CD4-positive, alpha-beta T cell treated with Interleukin-10 for 1 hour (primary cell): ENCODE results near the gene PHOSPHO2.

Experiments
- DNase-seq: peaks from one replicate; pipeline ENCODE4 v3.0.0-alpha.2; 2020

PHOSPHO2 gene

GRCh38 chr2:169718930-169719504 lies 24.7 kb downstream of the PHOSPHO2 start:
- no peak for DNase-seq

- DNase-seq: no peak
These were observed 26.7 kb downstream of the PHOSPHO2 start for GRCh38 chr2:169721016-169721415.

GRCh38 chr2:169727065-169727464 lies 32.8 kb downstream of the PHOSPHO2 start:
- DNase-seq: no peak

DNA sequence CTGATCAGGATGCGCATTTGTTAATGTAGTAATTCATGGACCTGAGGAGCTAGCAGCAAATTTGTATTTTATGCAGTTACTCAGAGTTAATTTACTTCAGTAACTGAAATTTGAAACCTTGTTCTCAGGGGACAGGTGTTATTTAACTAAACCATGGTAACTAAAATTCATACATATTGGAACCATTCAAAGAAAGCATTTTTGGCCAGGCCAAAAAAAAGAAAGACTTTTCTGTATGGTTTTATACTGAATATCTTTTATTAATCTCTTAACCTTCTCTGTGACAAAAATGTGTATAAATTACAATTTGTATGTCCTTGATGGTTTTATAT lies 35.0 kb downstream of the PHOSPHO2 start:
- no peak for DNase-seq

DNA sequence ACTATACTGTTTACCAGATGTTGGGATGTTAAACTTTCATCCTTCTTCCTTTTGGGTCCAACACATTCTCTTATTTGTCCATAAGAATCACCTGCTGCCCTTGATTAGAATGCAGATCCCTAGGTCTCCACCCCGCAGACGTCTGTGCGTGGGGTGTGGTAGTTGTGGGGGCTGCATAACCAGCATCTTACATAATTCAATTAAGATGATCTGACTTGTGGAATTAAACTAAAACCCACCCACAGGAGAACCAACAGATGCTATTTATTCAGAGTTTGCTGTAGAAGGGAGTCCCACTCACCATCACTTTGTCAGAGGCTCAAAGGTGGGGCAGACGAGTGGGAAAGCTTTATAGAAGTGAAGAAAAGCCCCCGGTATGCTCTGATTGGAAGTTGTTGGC lies 37.8 kb downstream of the PHOSPHO2 start:
- DNase-seq: no peak

- no peak for DNase-seq
These were observed 38.5 kb downstream of the PHOSPHO2 start for GRCh38 chr2:169732583-169733358.

DNA sequence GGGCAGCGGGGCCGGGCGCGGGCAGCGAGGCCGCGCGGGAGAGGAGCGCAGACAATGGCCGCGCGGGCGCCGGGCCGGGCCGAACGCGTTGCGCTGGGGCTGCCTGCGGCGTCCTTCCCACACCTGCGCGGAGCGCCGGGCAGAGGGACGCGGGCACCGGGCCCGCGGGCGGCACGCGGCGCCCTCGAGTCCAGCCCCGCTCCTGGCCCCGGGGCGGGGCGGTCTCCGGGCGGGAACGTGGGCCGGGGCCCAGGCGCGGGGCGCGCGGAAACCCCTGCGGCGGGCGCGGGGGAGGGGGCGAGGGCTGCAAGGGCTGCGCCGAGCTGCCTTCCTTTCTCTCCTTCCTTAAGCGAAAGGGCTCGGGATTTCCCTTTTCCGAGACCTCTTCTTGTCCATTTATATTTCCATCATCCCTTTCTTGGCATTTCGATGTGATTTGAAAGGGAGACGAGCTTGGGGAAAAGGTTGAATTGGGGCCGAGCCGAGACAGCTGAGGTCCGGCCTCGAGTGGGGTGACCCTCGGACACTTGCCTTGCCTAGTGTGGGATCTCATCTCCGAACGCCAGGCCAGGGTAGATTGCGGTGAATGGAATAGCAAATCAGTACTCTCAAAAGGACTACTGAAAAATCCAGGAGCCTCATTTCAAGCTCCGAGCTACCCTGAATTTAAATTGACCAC lies 40.0 kb downstream of the PHOSPHO2 start:
- DNase-seq: no peak

DNA sequence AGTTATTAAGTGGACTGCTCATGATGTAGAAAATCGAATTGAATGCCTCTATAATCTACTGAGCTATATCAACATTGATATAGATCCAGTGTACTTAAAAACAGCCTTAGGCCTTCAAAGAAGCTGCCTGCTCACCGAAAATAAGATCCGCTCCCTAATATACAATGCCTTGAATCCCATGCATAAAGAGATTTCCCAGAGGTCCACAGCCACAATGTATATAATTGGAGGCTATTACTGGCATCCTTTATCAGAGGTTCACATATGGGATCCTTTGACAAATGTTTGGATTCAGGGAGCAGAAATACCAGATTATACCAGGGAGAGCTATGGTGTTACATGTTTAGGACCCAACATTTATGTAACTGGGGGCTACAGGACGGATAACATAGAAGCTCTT lies 41.4 kb downstream of the PHOSPHO2 start:
- DNase-seq: no peak

- no peak for DNase-seq
These were observed 42.6 kb downstream of the PHOSPHO2 start for GRCh38 chr2:169736902-169737301.

DNA sequence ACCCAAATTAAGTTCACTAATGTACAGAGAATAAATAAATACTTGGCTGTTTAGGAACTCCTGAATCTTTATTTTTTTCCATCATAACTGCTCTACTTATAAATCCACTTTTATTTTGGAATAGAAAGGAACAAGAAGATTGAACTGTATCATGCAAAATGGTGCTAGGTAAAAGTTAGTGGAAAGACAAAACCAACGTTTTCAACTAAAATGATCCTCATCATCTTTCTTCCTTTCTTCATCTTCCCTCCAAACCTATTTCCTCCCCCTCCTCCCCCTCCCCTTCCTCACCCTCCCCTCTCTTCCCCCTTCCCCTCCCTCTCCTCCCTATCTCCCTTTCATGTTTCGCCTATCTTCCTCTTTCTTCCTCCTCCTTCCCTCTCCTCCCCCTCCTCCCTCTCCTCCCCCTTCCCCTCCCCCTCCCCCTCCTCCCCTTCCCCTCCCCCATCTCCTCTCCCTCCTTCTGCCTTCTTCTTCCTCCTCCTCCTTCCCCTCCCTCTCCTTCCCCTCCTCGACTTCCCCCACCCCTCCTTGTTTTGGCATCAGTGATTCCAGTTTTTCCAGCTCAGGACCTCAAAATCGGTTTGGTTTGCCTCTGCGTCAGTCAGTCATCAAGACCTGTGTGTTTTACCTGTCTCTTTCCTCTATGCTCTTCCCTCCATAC lies 44.4 kb downstream of the PHOSPHO2 start:
- no peak for DNase-seq

DNA sequence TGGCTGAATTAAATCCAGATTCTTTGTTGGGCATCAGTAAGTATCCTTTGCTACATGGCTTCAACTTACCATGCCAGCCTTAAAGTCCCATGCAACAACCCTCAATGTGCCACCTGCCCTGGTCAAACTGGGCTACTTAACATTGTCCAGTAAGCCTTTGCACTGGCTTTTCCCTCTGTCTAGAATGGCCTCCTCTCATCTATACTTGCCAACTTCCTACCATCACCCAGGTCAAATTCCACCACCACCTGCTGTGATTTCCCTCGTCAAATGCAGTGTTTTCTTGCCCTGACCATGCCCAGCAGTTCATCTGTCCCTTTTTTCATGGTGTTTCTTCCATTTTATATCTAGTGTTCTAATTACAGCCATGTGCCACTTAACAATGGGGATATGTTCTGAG lies 45.1 kb downstream of the PHOSPHO2 start:
- no peak for DNase-seq

DNA sequence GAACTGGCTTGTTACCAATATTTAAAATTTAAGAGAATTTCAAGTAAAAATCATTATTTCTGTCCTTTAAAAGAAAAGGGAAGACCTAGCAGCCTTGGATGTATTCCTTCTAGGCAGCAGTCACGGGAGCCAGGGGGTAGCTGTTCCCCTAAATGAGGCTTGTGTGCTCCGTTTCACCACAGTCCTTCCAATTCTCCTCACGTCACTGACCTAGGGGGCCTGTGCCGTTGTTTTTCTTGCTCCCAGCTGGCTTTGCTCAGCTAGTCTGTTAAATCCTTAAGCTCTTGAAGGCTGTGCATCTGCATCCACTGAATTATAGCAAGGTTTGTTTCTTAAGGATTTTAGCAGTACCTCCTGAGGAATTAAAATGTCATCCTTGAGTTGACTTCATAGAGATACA lies 49.3 kb downstream of the PHOSPHO2 start:
- DNase-seq: no peak

- no peak for DNase-seq
These were observed 52.0 kb downstream of the PHOSPHO2 start for GRCh38 chr2:169746240-169746639.

- DNase-seq: no peak
These were observed 54.0 kb downstream of the PHOSPHO2 start for GRCh38 chr2:169748319-169748718.
